GM13977 (cell line): ENCODE measurements around the gene ZNRF1.

Source experiments
- DNase-seq: peaks from one replicate; pipeline ENCODE4 v3.0.0; 2012; ENCODE audit warnings: low spot score
- in situ Hi-C: fragments of 300-500 bp; cut with MboI; formaldehyde crosslinking; loops from one replicate; pipeline ENCODE4 v1.12.0; 2022; ENCODE audit warnings: low sequenced_read_pairs, low pct_unique_long_range_greater_than_20kb, mixed read lengths, inconsistent platforms; ENCODE audit not compliant: unreplicated experiment
- TF ChIP-seq, protein P1 (sequence below): IDR thresholded peaks from 2 replicates; pipeline ENCODE4 v1.5.1; 2012; ENCODE audit warnings: mild to moderate bottlenecking, control low read depth; ENCODE audit not compliant: insufficient read depth; ENCODE audit errors: extremely low read depth, missing control alignments

Gene ZNRF1

DNA sequence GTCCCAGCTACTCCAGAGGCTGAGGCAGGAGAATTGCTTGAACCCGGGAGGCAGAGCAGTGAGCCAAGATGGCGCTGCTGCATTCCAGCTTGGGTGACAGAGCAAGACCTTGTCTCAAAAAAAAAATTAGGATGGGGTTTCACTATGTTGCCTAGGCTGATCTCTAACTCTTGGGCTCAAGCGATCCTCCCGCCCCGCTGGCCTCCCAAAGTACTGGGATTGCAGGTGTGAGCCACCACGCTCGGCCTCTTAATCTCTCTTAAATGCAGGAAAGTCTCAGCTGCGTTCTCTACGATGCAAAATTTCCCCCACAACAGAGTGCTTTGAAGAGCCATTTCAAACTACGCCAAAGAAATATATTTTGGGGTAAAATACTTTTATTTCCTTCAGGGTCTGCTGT, 8.0 kb upstream of the ZNRF1 start:
- TF ChIP-seq, protein P1, sequence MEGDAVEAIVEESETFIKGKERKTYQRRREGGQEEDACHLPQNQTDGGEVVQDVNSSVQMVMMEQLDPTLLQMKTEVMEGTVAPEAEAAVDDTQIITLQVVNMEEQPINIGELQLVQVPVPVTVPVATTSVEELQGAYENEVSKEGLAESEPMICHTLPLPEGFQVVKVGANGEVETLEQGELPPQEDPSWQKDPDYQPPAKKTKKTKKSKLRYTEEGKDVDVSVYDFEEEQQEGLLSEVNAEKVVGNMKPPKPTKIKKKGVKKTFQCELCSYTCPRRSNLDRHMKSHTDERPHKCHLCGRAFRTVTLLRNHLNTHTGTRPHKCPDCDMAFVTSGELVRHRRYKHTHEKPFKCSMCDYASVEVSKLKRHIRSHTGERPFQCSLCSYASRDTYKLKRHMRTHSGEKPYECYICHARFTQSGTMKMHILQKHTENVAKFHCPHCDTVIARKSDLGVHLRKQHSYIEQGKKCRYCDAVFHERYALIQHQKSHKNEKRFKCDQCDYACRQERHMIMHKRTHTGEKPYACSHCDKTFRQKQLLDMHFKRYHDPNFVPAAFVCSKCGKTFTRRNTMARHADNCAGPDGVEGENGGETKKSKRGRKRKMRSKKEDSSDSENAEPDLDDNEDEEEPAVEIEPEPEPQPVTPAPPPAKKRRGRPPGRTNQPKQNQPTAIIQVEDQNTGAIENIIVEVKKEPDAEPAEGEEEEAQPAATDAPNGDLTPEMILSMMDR: no peak
- in situ Hi-C loops: loop anchor here (10.0 kb wide), 1 partner anchor 114 kb away; no protein-coding TSS in a partner anchor
- DNase-seq: no peak

- in situ Hi-C loops: loop anchor here (10.0 kb wide), 1 partner anchor 114 kb away; no protein-coding TSS in a partner anchor
- no peak for DNase-seq
- TF ChIP-seq, protein P1: no peak
These were observed 7.6 kb upstream of the ZNRF1 start for GRCh38 chr16:74991268-74991592.

DNA sequence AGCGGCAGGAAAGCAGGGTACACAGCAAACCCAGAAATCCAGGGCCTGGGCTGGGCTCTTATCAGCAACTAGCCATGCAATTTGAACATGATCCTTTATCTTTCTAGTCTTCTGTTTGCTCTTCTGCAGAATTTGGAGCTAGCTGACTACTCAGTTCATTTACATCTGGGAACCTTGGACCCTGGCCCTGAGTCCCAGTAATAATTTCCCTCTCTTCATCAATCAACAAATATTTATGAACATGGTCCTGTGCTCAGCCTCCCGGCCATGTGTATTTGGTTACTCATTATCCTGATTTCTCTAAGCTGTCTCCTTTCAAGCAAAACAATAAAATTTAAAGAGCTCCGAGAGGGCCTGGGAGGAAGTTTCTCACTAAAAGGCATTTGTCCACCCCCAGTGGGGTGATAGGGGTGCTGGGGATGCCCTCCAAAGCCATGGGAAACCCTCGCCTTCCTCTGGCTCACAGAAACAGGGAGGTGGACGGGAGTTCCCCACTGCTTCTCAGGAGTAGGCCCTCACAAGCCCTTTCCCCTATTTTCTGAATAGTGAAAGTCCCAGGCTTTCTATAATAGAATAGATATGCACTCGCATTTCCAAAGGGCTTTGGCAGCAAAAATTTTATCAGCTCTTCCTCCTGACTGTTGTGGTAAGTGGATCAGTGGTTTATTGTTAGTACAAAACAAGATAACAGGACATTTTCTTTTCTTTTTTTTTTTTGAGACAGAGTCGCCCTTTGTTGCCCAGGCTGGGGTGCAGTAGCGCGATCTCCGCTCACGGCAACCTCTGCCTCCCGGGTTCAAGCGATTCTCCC, 7.0 kb upstream of the ZNRF1 start:
- TF ChIP-seq, protein P1: no peak
- no peak for DNase-seq
- in situ Hi-C loops: loop anchor here (10.0 kb wide), 1 partner anchor 113 kb away; no protein-coding TSS in a partner anchor

DNA sequence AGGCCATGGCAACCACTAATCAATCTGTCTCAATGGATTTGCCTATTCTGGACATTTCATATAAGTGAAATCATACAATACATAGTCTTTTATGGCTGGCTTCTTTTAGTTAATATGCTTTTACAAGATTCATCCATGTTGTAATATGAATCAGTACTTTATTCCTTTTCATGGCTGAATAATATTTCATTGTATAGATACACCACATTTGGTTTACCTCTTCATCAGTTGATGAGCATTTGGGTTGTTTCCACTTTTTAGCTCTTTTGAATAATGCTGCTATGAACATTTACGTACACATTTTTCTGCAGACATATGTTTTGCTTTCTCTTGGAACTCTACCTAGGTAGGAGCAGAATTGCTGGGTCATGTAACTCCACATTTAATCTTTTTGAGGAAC, 2.8 kb upstream of the ZNRF1 start:
- TF ChIP-seq, protein P1: no peak
- in situ Hi-C loops: loop anchor here (10.0 kb wide), 1 partner anchor 109 kb away; no protein-coding TSS in a partner anchor
- no peak for DNase-seq

- in situ Hi-C loops: loop anchor here (10.0 kb wide), 1 partner anchor 108 kb away; no protein-coding TSS in a partner anchor
- TF ChIP-seq, protein P1: no peak
- DNase-seq: no peak
These were observed 1.8 kb upstream of the ZNRF1 start for GRCh38 chr16:74997042-74997491.

DNA sequence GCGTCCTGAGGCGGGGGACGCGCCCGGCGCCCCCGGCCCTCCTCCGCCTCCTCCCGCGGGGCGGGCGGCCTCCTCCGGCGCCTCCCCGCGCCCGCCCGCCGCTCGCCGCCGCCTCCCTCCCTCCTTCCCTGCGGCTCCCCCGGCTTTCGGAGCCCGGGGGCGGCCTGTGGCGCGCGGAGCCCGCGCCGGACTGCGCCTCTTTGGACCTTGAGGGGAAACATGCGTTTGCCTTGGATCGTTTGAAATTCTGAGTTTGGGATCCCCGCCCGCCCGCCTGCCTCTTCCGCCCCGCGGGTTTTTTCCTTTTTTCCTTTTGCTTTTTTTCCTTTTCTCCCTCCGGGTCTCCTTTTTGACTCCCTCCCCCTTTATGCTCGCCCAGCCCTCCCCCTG, 390 bp downstream of the ZNRF1 start:
- DNase-seq: peak; percentile 71
- TF ChIP-seq, protein P1: no peak
- in situ Hi-C loops: loop anchor here (10.0 kb wide), 1 partner anchor 106 kb away; no protein-coding TSS in a partner anchor
